CD4-positive, alpha-beta T cell treated with Interleukin-2 at 100 ng/mL for 4 hours (primary cell): Measurements from ENCODE around the gene LRR1.
"Not testable (repeated sequence)": the region's sequence is repeated elsewhere in the genome, so short reads cannot be mapped to it uniquely, and the experiment has no call there.

ENCODE experiments used
- DNase-seq: peaks from one replicate; pipeline ENCODE4 v3.0.0-alpha.2; 2020; ENCODE audit warnings: low spot score

The LRR1 gene

DNA sequence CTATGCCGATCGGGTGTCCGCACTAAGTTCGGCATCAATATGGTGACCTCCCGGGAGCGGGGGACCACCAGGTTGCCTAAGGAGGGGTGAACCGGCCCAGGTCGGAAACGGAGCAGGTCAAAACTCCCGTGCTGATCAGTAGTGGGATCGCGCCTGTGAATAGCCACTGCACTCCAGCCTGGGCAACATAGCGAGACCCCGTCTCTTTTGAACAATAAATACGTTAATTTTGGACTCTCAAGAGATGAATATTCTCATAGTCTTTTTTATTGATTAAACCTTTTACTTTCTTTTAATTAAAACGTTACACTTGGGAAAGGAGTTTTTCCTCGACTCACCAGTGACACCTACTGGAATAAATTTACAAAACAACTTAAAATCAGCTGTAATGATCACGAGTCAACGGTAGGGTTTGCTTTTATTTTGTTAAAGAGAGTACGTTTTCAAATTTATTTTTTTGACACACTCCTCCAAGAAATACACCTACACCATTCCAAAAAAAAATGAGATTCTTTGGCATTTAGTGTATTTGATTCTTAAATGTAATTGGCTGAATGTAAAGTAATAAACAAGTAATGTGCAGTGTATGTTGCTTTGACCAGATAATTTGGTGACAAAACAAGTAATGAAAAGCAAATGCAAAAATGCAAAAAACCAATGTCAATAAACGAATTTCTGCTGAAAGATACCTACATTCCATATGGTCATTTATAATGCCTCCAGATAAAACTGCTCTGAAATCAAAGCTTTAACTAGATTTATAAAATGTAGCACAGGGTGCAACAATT, 11.9 kb upstream of the LRR1 start:
- DNase-seq, result peak; percentile 84

DNA sequence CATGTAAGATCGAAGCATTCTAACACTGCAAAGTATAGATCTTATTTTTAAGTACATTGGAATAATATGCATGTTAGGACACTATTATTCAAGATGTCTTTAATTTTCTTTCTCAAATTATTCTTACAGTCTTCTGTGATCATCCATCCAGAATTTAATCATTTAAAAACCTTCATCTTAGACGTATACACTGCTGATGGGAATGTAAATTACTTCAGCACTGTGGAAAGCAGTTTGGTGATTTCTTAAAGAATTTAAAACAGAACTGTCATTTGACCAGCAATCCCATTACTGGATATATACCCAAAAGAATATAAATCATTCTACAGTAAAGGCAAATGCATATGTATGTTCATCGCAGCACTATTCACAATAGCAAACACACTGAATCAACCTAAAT, 9.4 kb upstream of the LRR1 start:
- no peak for DNase-seq

DNA sequence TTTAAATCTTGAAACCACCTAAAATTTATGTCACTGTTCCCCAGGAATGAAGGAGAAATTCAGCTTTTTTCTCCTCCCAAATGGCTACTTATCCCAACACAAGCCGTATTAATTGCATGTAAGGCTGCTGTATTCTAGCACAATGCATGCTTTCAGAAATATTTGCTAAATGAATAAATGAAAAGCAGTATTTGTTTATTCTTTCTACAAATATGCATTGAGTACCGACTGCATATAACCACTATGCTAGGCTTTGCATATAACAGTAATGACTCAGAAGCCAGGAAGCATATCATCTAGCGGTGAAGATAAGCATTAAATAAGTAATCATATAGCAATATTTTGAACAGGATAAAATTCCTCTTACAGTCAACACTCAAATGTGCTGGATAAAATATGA, 5.7 kb upstream of the LRR1 start:
- no peak for DNase-seq

GRCh38 chr14:49594347-49595091, 4.2 kb upstream of the LRR1 start:
- no peak for DNase-seq

GRCh38 chr14:49598189-49598484, 603 bp upstream of the LRR1 start:
- no peak for DNase-seq

- DNase-seq, result no peak
These were observed 8.8 kb downstream of the LRR1 start for GRCh38 chr14:49607583-49607982.

- DNase-seq, result no peak
These were observed 13.5 kb downstream of the LRR1 start for GRCh38 chr14:49612251-49612650.

- no peak for DNase-seq
These were observed 13.9 kb downstream of the LRR1 start for GRCh38 chr14:49612671-49613070.

GRCh38 chr14:49614196-49614595, 15.5 kb downstream of the LRR1 start:
- no peak for DNase-seq

- no peak for DNase-seq
These were observed 17.0 kb downstream of the LRR1 start for GRCh38 chr14:49615776-49616175.

- DNase-seq, result no peak
These were observed 19.2 kb downstream of the LRR1 start for GRCh38 chr14:49617852-49618519.

- not testable (repeated sequence) for DNase-seq
These were observed 20.5 kb downstream of the LRR1 start for GRCh38 chr14:49619273-49619672.

GRCh38 chr14:49619730-49620129, 21.0 kb downstream of the LRR1 start:
- no peak for DNase-seq

DNA sequence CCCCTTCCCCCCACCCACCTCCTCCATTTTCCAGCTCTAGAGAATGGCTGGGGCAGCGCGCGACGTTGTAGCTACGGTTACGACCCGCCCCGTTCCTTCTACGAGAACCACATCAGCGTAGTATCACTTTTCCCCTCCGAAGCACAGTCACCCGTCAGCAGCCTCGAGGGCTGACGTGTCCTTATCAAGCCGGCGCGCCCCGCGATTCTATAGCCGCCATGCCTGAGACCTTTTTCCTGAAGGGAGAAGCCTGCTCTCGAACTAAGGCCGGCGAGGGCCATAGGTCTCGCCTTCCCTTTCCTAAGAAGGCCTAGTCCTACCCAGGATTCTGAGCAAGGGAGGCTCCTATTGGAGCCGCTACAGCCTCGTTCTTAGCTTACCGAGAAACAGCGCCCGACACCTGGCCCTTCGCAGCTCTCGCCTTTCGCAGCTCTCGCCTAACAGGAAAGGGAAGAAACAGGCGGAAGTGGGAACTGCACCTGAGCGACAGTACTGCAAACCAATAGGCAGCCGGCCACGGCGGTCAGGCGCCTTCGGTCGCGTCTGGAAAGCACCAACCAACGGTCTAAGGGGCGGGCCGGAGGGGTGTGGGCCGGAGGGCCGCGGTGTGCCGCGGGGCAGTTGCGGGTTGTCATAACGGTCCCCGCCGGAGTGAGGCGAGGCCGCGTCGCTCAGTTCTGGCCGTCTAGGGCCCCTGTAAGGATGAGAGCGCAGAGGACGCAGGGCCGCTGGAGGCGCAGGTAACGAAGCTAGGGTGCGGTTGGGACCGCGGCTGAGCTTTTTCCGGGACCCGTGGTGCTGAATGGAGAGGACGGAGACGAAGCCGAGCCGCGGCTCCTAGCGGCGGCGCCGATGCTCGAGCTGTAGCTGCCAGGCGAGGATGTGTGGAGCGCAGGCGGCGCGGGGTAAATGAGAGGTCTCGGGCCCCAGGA, 21.7 kb downstream of the LRR1 start, which contains the start of the genes MGAT2 and RPL36AL:
Gene MGAT2 (plus strand): TSS at position 618 of the 932 bp plus-strand sequence. CDS start 470 bp downstream, outside the sequence.
Gene RPL36AL (minus strand): TSS at position 445 of the 932 bp plus-strand sequence. CDS start 1,522 bp downstream, outside the sequence.
- DNase-seq, result peak; percentile 97

GRCh38 chr14:49621114-49621881, 22.6 kb downstream of the LRR1 start:
- DNase-seq, result peak; percentile 58

DNA sequence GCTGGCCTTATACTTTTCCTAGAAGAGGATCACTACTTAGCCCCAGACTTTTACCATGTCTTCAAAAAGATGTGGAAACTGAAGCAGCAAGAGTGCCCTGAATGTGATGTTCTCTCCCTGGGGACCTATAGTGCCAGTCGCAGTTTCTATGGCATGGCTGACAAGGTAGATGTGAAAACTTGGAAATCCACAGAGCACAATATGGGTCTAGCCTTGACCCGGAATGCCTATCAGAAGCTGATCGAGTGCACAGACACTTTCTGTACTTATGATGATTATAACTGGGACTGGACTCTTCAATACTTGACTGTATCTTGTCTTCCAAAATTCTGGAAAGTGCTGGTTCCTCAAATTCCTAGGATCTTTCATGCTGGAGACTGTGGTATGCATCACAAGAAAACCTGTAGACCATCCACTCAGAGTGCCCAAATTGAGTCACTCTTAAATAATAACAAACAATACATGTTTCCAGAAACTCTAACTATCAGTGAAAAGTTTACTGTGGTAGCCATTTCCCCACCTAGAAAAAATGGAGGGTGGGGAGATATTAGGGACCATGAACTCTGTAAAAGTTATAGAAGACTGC, 23.4 kb downstream of the LRR1 start:
- no peak for DNase-seq

DNA sequence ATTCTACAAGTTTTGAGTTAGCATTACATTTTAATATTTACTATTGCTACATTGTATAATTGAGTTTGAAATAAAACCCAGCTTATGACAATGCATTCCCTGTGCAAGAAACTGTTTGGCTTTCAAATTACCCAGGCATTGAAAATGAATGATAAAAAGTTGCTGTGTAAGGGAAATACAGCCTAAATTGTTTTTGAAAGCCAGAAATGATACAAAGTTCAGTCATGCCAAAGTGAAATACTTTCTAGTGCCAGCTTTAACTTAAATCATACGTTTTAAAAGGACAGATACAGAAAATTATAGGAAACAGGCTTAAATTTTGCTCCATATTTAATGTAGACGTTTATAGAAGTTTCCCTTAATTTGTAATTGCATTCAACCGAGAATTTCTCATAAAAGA, 24.6 kb downstream of the LRR1 start:
- DNase-seq, result no peak

GRCh38 chr14:49623941-49624839, 25.4 kb downstream of the LRR1 start:
- DNase-seq, result peak; percentile 80
